ENCODE results near the gene DNAJC1. TPM values are rescaled to one million over a fixed set of nuclear protein-coding genes. Genes with fewer than 3 reads are reported as not detected.

The DNAJC1 gene
- total and polyA plus RNA-seq, 2 experiments from 2014 or later = 32.6 to 57.1 TPM

DNA sequence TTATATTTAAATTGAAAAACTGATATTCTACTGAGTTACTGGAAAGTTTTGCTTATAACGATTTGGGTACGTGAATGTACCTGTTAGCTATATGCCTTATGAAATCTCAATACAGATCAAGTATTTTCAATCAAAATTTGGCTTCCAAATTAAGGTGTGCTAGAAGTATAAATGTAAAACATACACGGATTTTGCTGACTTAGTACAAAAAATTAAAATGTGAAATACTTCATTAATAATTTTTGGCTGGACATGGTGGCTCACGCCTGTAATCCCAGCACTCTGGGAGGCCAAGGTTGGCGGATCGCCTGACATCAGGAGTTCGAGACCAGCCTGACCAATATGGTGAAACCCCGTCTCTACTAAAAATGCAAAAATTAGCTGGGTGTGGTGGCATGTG, 11.7 kb downstream of the DNAJC1 start:
- TF ChIP-seq, protein P1, sequence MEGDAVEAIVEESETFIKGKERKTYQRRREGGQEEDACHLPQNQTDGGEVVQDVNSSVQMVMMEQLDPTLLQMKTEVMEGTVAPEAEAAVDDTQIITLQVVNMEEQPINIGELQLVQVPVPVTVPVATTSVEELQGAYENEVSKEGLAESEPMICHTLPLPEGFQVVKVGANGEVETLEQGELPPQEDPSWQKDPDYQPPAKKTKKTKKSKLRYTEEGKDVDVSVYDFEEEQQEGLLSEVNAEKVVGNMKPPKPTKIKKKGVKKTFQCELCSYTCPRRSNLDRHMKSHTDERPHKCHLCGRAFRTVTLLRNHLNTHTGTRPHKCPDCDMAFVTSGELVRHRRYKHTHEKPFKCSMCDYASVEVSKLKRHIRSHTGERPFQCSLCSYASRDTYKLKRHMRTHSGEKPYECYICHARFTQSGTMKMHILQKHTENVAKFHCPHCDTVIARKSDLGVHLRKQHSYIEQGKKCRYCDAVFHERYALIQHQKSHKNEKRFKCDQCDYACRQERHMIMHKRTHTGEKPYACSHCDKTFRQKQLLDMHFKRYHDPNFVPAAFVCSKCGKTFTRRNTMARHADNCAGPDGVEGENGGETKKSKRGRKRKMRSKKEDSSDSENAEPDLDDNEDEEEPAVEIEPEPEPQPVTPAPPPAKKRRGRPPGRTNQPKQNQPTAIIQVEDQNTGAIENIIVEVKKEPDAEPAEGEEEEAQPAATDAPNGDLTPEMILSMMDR (IDR thresholded peaks at IDR 0.05; ENCODE audit: low read depth, low read length) = no peak
- no peaks in the 10 kb centered on the region for H3K27me3 ChIP-seq
- no peaks in the 10 kb centered on the region for H3K36me3 ChIP-seq
- no peaks in the 10 kb centered on the region for H3K4me1 ChIP-seq (ENCODE audit: low read depth)
- H3K27ac ChIP-seq = no peak overlapping the region
- no peak for DNase-seq (ENCODE audit: low read depth in 1 of 2, low spot score in 1 of 2)
- H3K4me3 ChIP-seq = no peak overlapping the region
- no peaks in the 10 kb centered on the region for H3K9me3 ChIP-seq (ENCODE audit: low read depth)

- Histone ChIP-seq H3K36me3 (no peaks in the 10 kb centered on the region), H3K9me3 (ENCODE audit: low read depth) (no peaks in the 10 kb centered on the region), H3K4me3 (no peak overlapping the region), H3K27me3 (no peaks in the 10 kb centered on the region), H3K4me1 (ENCODE audit: low read depth) (no peaks in the 10 kb centered on the region), H3K27ac (no peak overlapping the region)
- TF ChIP-seq, protein P1 (IDR thresholded peaks at IDR 0.05; ENCODE audit: low read depth, low read length) = no peak
- no peak for DNase-seq (ENCODE audit: low read depth in 1 of 2, low spot score in 1 of 2)
Observed at GRCh38 chr10:21990449-21990848, 13.1 kb downstream of the DNAJC1 start.

DNA sequence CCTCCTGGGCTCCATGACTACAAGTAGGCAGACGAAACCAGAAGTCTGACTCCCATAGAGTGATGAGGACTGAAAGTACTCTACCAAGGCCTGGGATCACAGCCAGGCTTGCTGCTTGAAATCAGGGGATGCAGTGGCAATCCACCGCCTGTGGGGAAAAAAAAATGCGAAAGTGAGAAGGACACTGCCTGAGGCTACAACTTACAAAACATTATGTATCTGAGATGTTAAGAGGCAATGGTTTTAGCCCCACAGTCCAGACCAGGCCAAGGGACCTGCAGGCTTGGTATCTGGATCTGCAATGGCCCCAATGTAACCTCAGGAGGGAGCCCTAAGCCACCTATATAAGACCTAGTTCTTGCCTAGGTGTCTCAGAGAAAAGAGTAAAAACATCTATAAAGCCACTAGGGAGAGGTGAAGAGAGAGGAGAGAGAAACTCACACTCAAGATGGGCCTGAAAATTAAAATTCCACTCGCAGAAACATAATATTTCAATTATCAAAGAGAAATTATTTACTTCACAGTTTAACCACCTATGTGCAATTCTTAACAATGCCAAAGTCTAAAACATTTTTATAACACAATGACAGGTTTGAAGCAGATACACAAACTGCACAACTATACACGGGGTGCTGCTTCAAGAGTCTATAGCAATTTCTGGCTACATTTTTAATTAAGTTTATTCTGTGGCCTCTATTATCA, 13.9 kb downstream of the DNAJC1 start:
- TF ChIP-seq, protein P1 (IDR thresholded peaks at IDR 0.05; ENCODE audit: low read depth, low read length) = peak; percentile 40
- Histone ChIP-seq H3K36me3 (no peaks in the 10 kb centered on the region), H3K27ac (no peak overlapping the region), H3K4me3 (no peak overlapping the region), H3K27me3 (no peaks in the 10 kb centered on the region), H3K4me1 (ENCODE audit: low read depth) (no peaks in the 10 kb centered on the region), H3K9me3 (ENCODE audit: low read depth) (no peaks in the 10 kb centered on the region)
- DNase-seq (ENCODE audit: low read depth in 1 of 2, low spot score in 1 of 2) = peak; percentile 74 to 90

- Histone ChIP-seq H3K4me1 (ENCODE audit: low read depth) (no peaks in the 10 kb centered on the region), H3K9me3 (ENCODE audit: low read depth) (no peaks in the 10 kb centered on the region), H3K27ac (no peak overlapping the region), H3K27me3 (no peaks in the 10 kb centered on the region), H3K4me3 (no peak overlapping the region), H3K36me3 (no peaks in the 10 kb centered on the region)
- TF ChIP-seq, protein P1 (IDR thresholded peaks at IDR 0.05; ENCODE audit: low read depth, low read length) = no peak
- DNase-seq (ENCODE audit: low read depth in 1 of 2, low spot score in 1 of 2) = peak in 1 of 2 donors; percentile 69
Observed at GRCh38 chr10:21985541-21985940, 18.0 kb downstream of the DNAJC1 start.

- TF ChIP-seq, protein P1 (IDR thresholded peaks at IDR 0.05; ENCODE audit: low read depth, low read length) = no peak
- H3K4me3 ChIP-seq = no peak overlapping the region
- no peak for DNase-seq (ENCODE audit: low read depth in 1 of 2, low spot score in 1 of 2)
- peaks cover 21% of the 10 kb centered on the region for H3K4me1 ChIP-seq (ENCODE audit: low read depth)
- H3K36me3 ChIP-seq = no peaks in the 10 kb centered on the region
- H3K9me3 ChIP-seq (ENCODE audit: low read depth) = no peaks in the 10 kb centered on the region
- no peaks in the 10 kb centered on the region for H3K27me3 ChIP-seq
- H3K27ac ChIP-seq = no peak overlapping the region
Observed at GRCh38 chr10:21981118-21981517, 22.4 kb downstream of the DNAJC1 start.
